Measurements from ENCODE around the gene FRMD3.

FRMD3 gene

DNA sequence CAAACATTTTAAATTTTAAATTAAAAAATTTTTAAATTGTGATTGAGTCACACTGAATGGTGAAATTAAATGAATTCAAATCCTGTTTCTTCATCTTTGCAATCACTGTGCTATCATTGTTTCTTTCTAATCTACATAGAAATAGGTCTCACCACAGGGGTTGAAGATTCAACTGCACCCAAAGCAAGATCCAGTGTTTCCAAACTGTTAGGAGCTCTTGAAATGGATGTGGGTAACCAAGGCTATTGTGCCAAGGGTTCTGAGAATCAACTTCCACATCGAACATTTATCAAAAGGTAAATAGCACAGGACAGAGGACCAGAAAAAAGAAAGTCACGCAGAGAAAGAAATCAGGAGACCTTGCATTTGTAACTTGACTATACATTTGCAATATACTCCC is 302.7 kb downstream of the FRMD3 start:
- no peak for DNase-seq (ENCODE audit: low spot score)

DNA sequence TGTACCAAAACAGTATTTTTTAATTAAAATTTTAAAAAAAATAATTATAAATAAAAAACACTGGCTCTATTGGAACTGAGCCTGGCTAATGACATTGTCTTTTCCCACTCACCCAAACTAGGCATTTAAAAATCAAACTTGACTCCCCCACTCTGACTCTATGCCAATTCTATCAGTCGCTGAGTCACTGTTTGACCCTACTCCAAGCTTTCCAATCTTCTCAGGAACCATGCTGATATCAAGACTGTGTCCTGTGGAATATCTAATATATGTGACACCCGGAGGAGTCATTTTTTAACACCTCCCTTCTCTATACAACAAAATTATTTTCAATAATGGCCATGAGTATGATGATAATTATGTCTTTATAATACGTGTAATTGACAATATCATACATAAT is 303.7 kb downstream of the FRMD3 start:
- no peak for DNase-seq (ENCODE audit: low spot score)

DNA sequence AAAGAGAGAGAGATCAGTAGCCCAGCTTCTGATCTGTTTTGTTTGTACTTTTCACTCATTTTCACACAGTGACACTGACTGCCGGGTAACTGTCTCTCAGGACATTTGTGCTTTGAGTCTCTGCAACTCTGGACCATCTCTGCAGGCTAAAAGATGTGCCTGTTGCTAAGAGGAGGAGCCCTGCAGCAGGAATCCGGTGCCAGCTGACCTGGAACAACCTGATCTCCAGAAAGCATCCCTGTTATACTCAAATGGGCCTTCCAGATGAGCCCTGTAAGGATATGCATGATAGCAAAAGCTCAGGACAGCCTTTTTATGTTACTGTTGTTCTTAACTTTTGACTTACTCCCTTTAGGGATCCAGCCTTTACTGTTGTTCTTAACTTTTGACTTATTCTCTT is 304.6 kb downstream of the FRMD3 start:
- no peak for DNase-seq (ENCODE audit: low spot score)

GRCh38 chr9:83231039-83231438 is 307.2 kb downstream of the FRMD3 start:
- DNase-seq (ENCODE audit: low spot score): no peak

- no peak for DNase-seq (ENCODE audit: low spot score)
Observed at GRCh38 chr9:83220730-83221129, 317.5 kb downstream of the FRMD3 start.

DNA sequence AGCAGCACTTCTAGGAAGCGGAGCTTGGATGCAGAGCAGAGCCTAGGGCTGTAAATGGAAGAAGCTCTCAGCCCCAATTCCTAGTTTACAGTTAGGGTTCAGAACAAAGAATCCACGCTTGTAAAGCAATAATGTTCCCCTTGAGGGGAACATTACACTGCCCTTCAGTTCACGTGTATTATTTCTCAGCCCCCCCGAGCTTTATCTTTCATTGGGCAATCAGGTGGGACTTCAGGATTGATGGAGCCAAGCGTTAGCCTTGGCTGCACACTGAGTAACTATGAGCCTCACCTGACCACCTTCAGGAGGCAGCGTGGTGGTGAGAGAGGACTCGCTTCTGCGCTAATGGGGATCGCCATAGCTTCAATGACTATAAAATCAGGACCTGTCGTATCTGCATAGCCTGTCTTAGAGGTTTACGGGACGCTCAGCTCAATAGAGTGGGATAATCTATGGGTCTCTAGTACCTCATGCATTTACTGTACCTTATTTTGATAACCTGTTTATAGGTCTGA is 318.2 kb downstream of the FRMD3 start:
- no peak for DNase-seq (ENCODE audit: low spot score)

GRCh38 chr9:83219154-83219923 is 318.9 kb downstream of the FRMD3 start:
- peak; percentile 89 for DNase-seq (ENCODE audit: low spot score)

GRCh38 chr9:83218411-83219090 is 319.6 kb downstream of the FRMD3 start:
- DNase-seq (ENCODE audit: low spot score): no peak

GRCh38 chr9:83209188-83209731 is 328.9 kb downstream of the FRMD3 start:
- DNase-seq (ENCODE audit: low spot score): no peak

DNA sequence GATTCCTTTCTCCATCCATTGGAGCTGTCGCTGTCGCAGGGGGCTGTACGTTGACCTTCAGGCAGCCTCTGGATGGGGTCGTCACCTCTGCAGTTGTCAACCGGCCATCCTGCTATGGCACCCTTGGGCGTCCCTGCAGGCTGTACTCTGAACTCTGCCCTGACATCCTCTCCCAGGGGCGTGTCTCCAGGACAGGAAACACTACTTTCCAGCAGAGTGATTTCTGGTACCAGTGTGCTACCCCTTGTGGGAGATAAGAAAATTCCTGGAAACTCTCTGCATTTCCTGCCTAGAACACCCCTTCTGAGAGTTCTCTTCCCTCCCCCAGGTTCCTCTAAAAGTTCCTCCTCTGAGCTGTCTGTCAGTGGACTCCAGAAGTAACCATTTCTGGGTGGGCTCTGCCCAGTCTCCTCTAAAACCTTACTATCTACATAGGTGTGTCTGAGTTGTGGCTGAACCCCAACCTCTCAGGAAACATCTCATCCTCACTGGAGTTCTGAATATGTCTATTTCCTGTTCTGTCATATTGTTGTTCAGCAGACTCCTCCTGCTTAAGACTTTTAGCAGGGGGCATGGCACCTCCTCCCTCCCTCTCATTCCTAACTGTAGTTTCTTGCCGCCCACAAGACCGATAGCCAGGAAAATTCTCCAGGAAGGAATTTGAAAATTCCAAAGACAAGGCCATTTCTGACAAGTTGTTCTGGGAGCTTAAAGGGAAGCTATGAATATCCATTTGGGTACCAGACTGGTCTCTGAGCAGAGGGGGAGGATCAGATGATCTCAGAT is 329.9 kb downstream of the FRMD3 start:
- no peak for DNase-seq (ENCODE audit: low spot score)

DNA sequence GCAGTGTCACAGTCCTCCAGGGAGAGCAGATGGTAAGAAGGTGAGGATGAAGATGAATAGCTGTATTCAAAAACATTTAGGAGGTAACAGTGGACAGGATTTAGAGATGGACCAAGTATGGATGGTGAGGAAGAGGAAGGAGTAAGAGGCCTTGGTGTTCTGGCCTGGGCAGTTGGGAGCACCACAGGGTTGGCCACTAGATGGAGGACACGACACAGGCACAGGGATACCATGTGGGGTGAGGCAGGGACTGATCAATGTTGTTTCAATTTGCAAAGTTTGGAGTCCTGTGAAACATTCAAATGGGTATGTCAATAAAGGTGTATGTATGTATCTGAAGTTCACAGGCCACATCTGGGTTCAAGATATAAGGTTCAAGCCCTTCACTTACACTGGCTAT is 334.2 kb downstream of the FRMD3 start:
- no peak for DNase-seq (ENCODE audit: low spot score)

- no peak for DNase-seq (ENCODE audit: low spot score)
Observed at GRCh38 chr9:83200531-83200930, 337.7 kb downstream of the FRMD3 start.

DNA sequence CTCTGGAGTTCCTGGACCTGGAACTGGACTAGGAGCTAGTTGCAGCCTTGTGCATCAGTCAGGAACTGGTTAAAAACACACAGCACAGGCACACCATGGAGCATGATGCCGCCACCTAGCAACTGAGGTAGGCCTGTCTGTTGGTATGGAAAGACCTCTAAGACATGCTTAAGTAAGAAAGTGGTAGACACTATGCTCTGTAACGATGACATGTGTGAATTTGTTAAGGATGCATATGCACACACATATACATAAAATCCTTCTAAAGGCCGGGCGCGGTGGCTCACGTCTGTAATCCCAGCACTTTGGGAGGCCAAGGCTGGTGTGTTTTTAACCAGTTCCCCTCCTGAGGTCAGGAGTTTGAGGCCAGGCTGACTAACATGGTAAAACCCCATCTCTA is 338.4 kb downstream of the FRMD3 start:
- no peak for DNase-seq (ENCODE audit: low spot score)

GRCh38 chr9:83199240-83199639 is 339.0 kb downstream of the FRMD3 start:
- DNase-seq (ENCODE audit: low spot score): no peak

- no peak for DNase-seq (ENCODE audit: low spot score)
Observed at GRCh38 chr9:83198371-83198770, 339.8 kb downstream of the FRMD3 start.

- no peak for DNase-seq (ENCODE audit: low spot score)
Observed at GRCh38 chr9:83197591-83197990, 340.6 kb downstream of the FRMD3 start.

DNA sequence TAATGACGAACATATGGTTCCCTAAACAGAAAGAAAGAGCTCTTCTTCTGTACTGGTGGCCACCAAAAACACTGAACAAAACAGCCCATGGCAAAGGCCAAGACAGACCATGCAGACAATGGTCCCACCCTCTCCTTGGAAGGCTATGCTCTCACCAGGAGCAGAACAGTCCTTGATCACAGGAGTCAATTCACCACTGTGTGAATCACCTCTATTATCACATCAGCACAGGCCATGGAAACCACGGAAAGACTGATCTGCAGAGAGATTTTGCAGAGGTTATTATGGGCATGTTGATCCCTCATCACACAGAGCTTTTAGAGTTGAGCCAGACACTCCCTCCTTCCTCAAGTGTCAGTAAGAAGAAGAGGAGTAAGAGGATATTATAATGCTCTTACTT is 341.3 kb downstream of the FRMD3 start:
- DNase-seq (ENCODE audit: low spot score): no peak
